NCI-H460 (cell line): ENCODE results near the gene PRPF40B. TPM values are rescaled to one million over a fixed set of nuclear protein-coding genes. Genes with fewer than 3 reads are reported as not detected.
"Not testable (repeated sequence)": the region's sequence is repeated elsewhere in the genome, so short reads cannot be mapped to it uniquely, and the experiment has no call there.

Experiments
- DNase-seq: peaks from one replicate; pipeline ENCODE4 v3.0.0-alpha.2; 2016; ENCODE audit warnings: low read depth; ENCODE audit errors: extremely low read depth
- polyA plus RNA-seq: library from polyadenylated mRNA; depleted of rRNA; stranded (reverse); fragments of >200 nt; gene quantifications from 2 replicates; pipeline ENCODE4 v1.2.3, GENCODE V29; 2014; cell fraction: nucleus; rRNA removed
- total RNA-seq: library from RNA; depleted of rRNA; stranded (reverse); fragments of >200 nt; shearing (Covaris generic); gene quantifications from 2 replicates; pipeline ENCODE4 v1.2.3, GENCODE V29; 2014; rRNA removed

The PRPF40B gene
- total RNA-seq, result 6.4 and 7.9 TPM in 2 replicates
- polyA plus RNA-seq, result 24.5 and 62.5 TPM in 2 replicates

GRCh38 chr12:49623142-49623904 lies at the start of gene PRPF40B:
TSS of gene PRPF40B (plus strand) at chr12:49623561. CDS start at chr12:49623591, 30 bp downstream.
- DNase-seq, result peak; percentile 81

- no peak for DNase-seq
These were observed 45.6 kb upstream of the PRPF40B start for GRCh38 chr12:49577589-49578315.

GRCh38 chr12:49578471-49579112 lies 44.8 kb upstream of the PRPF40B start:
- DNase-seq, result no peak

- DNase-seq, result peak; percentile 78
These were observed 42.5 kb upstream of the PRPF40B start for GRCh38 chr12:49580572-49581535.

- no peak for DNase-seq
These were observed 41.2 kb upstream of the PRPF40B start for GRCh38 chr12:49582201-49582600.

GRCh38 chr12:49582850-49583249 lies 40.5 kb upstream of the PRPF40B start:
- no peak for DNase-seq

GRCh38 chr12:49583366-49584094 lies 39.8 kb upstream of the PRPF40B start:
- no peak for DNase-seq

GRCh38 chr12:49584591-49584990 lies 38.8 kb upstream of the PRPF40B start:
- no peak for DNase-seq

- DNase-seq, result no peak
These were observed 37.6 kb upstream of the PRPF40B start for GRCh38 chr12:49585477-49586459.

- no peak for DNase-seq
These were observed 36.0 kb upstream of the PRPF40B start for GRCh38 chr12:49587174-49587908.

- DNase-seq, result no peak
These were observed 35.1 kb upstream of the PRPF40B start for GRCh38 chr12:49588281-49588680.

- DNase-seq, result no peak
These were observed 34.4 kb upstream of the PRPF40B start for GRCh38 chr12:49588721-49589516.

GRCh38 chr12:49598527-49598926 lies 24.8 kb upstream of the PRPF40B start:
- no peak for DNase-seq

- no peak for DNase-seq
These were observed 23.4 kb upstream of the PRPF40B start for GRCh38 chr12:49599961-49600360.

GRCh38 chr12:49603721-49604120 lies 19.6 kb upstream of the PRPF40B start:
- DNase-seq, result no peak

- DNase-seq, result no peak
These were observed 18.5 kb upstream of the PRPF40B start for GRCh38 chr12:49604856-49605255.

GRCh38 chr12:49605539-49605938 lies 17.8 kb upstream of the PRPF40B start, which contains the start of gene FAM186B:
TSS of gene FAM186B (minus strand) at chr12:49605639. CDS start at chr12:49605477, 162 bp downstream.
- DNase-seq, result not testable (repeated sequence)
